Measurements from ENCODE around the gene DDAH1.

GRCh38 chr1:85295006-85295431 is 169.9 kb downstream of the DDAH1 start:
- TF ChIP-seq CTCF (IDR thresholded peaks at IDR 0.05) (no peak), POLR2A (IDR thresholded peaks at IDR 0.05) (no peak)

Measured in body of pancreas (tissue), 4 donors.